ENCODE results near the gene DBNL.

Gene DBNL

GRCh38 chr7:44077061-44077460, 32.6 kb downstream of the DBNL start:
- TF ChIP-seq, protein P1, sequence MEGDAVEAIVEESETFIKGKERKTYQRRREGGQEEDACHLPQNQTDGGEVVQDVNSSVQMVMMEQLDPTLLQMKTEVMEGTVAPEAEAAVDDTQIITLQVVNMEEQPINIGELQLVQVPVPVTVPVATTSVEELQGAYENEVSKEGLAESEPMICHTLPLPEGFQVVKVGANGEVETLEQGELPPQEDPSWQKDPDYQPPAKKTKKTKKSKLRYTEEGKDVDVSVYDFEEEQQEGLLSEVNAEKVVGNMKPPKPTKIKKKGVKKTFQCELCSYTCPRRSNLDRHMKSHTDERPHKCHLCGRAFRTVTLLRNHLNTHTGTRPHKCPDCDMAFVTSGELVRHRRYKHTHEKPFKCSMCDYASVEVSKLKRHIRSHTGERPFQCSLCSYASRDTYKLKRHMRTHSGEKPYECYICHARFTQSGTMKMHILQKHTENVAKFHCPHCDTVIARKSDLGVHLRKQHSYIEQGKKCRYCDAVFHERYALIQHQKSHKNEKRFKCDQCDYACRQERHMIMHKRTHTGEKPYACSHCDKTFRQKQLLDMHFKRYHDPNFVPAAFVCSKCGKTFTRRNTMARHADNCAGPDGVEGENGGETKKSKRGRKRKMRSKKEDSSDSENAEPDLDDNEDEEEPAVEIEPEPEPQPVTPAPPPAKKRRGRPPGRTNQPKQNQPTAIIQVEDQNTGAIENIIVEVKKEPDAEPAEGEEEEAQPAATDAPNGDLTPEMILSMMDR (IDR thresholded peaks at IDR 0.05; ENCODE audit: insufficient read depth, low read depth, low read length, missing control alignments): no peak
- H3K4me3 ChIP-seq (ENCODE audit: low read depth, low read length): no peak overlapping the region
- DNase-seq (ENCODE audit: low read depth): no peak

DNA sequence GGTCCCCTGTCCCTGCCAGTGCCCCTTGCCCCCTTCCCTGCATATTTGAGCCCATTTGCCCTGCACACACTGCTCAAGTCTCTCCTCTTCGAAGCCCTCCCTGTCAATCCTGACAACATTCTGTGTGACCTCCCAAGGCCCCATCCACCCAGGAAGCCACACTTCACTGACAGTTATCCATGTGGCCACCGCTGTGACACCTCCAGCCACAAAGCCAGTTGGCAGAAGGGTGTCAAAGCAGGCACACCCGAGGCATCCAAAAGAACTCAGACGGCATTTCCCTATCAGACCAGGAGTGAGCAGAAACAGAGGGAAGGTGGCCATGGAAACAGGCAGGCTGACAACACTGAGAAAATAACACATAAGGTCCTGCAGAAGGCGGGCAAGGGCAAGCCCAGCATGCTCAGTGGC, 33.2 kb downstream of the DBNL start:
- no peak overlapping the region for H3K4me3 ChIP-seq (ENCODE audit: low read depth, low read length)
- TF ChIP-seq, protein P1 (IDR thresholded peaks at IDR 0.05; ENCODE audit: insufficient read depth, low read depth, low read length, missing control alignments): no peak
- DNase-seq (ENCODE audit: low read depth): no peak

DNA sequence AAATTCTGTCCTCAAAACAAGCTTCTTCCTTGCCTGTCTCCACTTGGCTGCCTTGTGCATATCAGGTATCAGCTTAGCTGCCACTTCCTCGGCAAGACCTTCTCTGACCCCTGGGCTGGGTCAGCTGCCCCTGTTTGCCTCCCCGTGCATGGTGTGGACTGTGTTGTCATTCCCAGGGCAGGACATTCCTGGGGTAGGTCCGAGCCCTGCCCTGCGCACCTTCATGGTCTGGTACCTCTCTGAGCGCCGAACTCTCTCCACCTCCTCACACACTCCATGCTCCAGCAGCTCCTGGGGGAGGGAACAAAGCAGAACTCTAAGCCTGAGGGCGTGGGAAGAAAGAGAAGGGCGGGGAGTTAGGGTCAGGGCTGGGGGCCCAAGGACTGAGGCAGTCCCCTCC, 34.0 kb downstream of the DBNL start:
- TF ChIP-seq, protein P1 (IDR thresholded peaks at IDR 0.05; ENCODE audit: insufficient read depth, low read depth, low read length, missing control alignments): no peak
- no peak for DNase-seq (ENCODE audit: low read depth)

GRCh38 chr7:44079331-44080021, 35.0 kb downstream of the DBNL start:
- DNase-seq (ENCODE audit: low read depth): no peak
- TF ChIP-seq, protein P1 (IDR thresholded peaks at IDR 0.05; ENCODE audit: insufficient read depth, low read depth, low read length, missing control alignments): no peak
- H3K4me3 ChIP-seq (ENCODE audit: low read depth, low read length): no peak overlapping the region

More for the DNA sequence above, 34.0 kb downstream of the DBNL start:
- no peak overlapping the region for H3K4me3 ChIP-seq (ENCODE audit: low read depth, low read length)

DNA sequence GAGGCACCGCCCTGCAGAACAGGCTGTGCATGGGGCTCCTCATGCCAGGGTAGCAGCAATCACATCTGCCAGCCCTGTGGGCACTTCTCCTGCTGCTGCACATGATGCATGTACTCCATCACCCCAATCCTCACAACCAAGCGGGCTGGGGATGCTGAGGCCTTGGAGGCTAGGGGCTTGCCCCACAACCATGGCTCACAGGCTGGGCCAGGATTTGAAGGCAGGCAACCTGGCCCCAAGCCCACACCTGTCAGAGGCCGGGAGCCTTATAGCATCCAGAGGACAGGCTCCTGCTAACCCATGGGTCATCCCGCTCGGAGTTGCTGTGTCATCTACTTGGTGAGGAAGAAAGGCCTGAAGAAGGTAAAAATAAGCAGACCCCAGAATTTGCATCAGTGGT, 35.6 kb downstream of the DBNL start:
- no peak for DNase-seq (ENCODE audit: low read depth)
- TF ChIP-seq, protein P1 (IDR thresholded peaks at IDR 0.05; ENCODE audit: insufficient read depth, low read depth, low read length, missing control alignments): no peak
- H3K4me3 ChIP-seq (ENCODE audit: low read depth, low read length): no peak overlapping the region

- TF ChIP-seq, protein P1 (IDR thresholded peaks at IDR 0.05; ENCODE audit: insufficient read depth, low read depth, low read length, missing control alignments): no peak
- no peak for DNase-seq (ENCODE audit: low read depth)
- peak overlapping the region; percentile 56 for H3K4me3 ChIP-seq (ENCODE audit: low read depth, low read length)
Observed at GRCh38 chr7:44080686-44081265, 36.3 kb downstream of the DBNL start.
